Astrocyte of the spinal cord (primary cell): Measurements from ENCODE around the gene BNC2.
A peak's percentile ranks its signal among the peaks of the same experiment; 100 is the strongest.
"Not testable (repeated sequence)": the region's sequence is repeated elsewhere in the genome, so short reads cannot be mapped to it uniquely, and the experiment has no call there.

Source experiments
- DNase-seq: peaks from one replicate; pipeline ENCODE4 v3.0.0; 2011; ENCODE audit warnings: low read depth, low spot score
- H3K4me3 ChIP-seq: 2 replicates; pipeline ENCODE4 v1.5.1; 2011; ENCODE audit warnings: low read depth, mild to moderate bottlenecking, low read length, moderate library complexity
- in situ Hi-C: cut with HindIII; loops from 2 replicates; pipeline ENCODE4 v1.10.0; 2017; ENCODE audit warnings: low sequenced_read_pairs
- TF ChIP-seq, protein P1 (sequence below): IDR thresholded peaks from 2 replicates; pipeline ENCODE4 v1.5.1; 2012; ENCODE audit warnings: low read depth, mild to moderate bottlenecking, low read length, inconsistent platforms

The BNC2 gene

DNA sequence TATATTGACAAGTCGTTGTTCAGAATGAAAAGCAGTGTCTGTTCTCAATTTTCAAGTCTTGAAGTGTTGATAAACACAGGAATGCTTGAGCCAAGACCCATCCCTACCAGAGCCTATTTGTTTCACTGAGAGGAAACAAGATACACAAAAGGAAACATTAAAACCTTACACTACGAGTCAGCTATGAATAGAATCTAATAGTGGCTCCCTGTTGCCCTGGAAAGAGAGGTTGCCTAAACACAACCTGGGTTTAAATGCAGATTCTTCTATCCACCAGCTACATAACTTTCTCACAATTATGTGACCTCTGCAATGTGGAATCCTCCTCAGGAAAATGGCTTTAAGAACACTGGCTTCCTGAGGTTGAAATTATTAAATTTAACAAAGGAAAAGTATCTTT is 29.1 kb upstream of the BNC2 start:
- TF ChIP-seq, protein P1, sequence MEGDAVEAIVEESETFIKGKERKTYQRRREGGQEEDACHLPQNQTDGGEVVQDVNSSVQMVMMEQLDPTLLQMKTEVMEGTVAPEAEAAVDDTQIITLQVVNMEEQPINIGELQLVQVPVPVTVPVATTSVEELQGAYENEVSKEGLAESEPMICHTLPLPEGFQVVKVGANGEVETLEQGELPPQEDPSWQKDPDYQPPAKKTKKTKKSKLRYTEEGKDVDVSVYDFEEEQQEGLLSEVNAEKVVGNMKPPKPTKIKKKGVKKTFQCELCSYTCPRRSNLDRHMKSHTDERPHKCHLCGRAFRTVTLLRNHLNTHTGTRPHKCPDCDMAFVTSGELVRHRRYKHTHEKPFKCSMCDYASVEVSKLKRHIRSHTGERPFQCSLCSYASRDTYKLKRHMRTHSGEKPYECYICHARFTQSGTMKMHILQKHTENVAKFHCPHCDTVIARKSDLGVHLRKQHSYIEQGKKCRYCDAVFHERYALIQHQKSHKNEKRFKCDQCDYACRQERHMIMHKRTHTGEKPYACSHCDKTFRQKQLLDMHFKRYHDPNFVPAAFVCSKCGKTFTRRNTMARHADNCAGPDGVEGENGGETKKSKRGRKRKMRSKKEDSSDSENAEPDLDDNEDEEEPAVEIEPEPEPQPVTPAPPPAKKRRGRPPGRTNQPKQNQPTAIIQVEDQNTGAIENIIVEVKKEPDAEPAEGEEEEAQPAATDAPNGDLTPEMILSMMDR, result no peak
- peak; percentile 53 for DNase-seq
- H3K4me3 ChIP-seq, result no peak overlapping the region
- in situ Hi-C loops, result no loop called here

DNA sequence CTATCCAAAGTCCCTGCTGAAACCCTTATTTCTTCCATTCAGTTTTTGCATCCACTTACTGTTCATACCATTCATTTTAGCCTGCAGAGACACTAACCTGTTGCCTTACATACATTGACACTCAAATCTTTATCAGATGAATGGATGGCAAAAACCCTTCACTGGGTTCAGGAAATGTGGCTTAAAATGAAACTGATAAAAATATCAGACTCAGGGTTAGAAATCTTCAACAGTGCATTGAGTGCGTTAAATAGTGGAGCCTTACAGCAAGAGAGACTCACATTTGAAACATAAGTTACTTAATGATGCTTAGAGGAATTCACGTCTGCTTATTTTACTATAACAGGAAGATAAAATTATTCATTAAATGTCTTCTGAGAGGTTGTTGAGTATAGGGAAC is 28.0 kb upstream of the BNC2 start:
- no peak overlapping the region for H3K4me3 ChIP-seq
- no peak for DNase-seq
- in situ Hi-C loops, result no loop called here
- TF ChIP-seq, protein P1, result no peak

DNA sequence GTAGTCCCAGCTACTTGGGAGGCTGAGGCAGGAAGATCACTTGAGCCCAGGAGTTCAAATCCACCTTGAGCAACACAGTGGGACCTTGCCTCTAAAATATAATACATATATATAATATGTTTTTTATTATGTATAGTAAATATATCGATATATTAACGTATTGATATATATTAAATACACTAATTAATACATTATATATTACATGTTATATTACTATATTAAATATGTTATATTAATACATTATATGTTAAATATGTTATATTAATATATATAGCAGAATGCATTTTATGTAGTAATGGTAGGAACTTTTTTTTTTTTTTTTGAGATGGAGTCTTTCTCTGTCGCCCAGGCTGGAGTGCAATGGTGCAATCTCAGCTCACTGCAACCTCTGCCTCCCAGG is 18.1 kb upstream of the BNC2 start:
- in situ Hi-C loops, result no loop called here

DNA sequence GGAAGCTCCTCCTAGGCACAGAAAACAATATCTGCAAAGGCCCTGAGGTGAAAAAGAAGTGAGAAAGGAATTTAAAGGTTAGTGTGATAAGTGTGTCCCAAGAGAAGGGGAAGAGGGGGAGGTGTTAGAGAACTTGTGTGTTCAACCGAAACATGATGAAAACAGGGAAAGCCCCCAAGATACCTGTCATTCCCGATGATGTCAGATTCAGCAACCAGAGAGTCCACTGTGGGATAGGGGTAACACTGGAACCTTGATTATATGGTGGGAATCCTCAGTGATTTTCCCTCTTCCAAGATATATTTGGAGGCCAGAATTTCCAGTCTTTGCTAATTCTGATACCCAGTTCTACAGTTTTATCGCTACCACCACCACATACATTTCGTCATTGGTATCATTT is 15.5 kb upstream of the BNC2 start:
- DNase-seq, result no peak
- TF ChIP-seq, protein P1, result no peak
- in situ Hi-C loops, result no loop called here
- H3K4me3 ChIP-seq, result no peak overlapping the region

More for the DNA sequence above, 18.1 kb upstream of the BNC2 start:
- H3K4me3 ChIP-seq, result no peak overlapping the region
- DNase-seq, result no peak
- TF ChIP-seq, protein P1, result no peak

DNA sequence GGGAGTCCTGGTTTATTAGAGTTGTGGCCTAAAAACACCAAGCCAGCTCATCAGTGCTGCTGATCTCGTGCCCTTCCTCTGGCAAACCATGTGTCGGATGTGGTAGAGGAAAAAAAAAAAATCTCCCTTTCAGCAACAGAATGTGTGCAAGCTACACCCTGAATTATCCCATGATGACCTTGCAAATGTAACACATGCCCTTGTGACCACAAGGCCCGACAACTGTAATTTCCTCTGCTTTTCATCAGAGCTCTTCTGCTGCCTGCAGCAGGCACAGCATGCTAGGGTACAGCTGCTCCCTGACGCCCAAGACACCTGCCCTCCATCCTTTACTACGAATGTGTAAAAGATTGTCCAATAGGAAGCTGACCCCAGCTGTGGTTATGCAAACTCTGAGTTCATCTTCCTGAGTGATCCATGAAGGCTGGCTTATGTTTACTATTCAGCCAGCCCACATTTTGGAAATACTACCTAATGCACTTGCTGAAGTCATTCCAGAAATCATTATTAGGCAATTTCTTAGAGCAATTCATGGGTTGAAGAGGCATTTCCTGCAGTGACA is 14.6 kb upstream of the BNC2 start:
- in situ Hi-C loops, result no loop called here
- no peak for DNase-seq
- TF ChIP-seq, protein P1, result no peak
- no peak overlapping the region for H3K4me3 ChIP-seq

DNA sequence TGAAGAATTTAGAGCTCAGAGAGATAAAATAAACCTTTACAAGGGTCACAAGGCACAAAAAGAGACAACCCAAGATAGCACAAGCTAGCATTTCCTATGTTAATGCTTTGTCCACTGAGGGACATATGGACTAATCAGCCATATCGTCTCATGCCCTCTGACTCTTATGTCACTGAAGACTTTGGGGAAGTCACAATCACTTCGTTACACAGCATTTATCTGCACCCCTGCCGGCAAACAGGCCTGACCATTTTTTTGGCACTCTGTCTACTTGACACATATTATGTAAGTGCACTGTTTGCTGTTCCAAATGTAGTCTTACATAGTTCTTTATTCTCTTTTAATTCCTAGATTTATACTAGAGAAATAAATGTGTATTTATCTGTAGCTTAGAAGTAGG is 13.9 kb upstream of the BNC2 start:
- H3K4me3 ChIP-seq, result no peak overlapping the region
- in situ Hi-C loops, result no loop called here
- TF ChIP-seq, protein P1, result no peak
- no peak for DNase-seq

DNA sequence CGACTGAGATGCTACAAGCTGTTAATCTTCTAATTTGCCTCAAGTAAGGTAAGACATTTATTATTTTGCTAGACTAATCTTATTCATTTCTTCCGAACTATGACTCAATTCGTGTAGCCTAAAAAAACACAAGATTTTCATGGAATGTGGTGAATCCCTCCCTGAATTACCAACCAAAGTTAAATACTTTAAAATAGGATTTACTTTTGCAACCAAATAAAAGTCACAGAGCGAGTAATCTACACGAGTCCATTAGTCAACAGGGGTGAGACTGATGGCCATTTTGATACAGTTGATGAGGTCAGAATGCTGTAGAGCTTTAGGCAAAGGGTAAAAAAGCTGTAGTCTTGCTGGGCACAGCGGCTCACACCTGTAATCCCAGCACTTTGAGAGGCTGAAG is 13.1 kb upstream of the BNC2 start:
- TF ChIP-seq, protein P1, result no peak
- no peak overlapping the region for H3K4me3 ChIP-seq
- in situ Hi-C loops, result no loop called here
- no peak for DNase-seq

DNA sequence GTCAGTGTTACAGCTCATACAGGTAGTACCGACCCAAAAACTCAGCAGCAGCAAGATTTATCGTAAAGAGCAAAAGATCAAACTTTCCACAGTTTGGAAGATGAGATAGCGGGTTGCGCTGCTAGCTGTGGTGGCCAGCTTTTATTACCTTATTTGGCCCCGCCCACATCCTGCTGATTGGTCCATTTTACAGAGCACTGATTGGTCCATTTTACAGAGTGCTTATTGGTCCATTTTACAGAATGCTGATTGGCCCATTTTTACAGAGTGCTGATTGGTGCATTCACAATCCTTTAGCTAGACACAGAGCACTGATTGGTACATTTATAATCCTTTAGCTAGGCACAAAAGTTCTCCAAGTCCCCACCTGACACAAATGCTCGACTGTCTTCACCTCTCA is 12.0 kb upstream of the BNC2 start:
- DNase-seq, in situ Hi-C loops, H3K4me3 ChIP-seq: not testable (repeated sequence)
